Smooth muscle cell (in vitro differentiated cells): Measurements from ENCODE around the gene TGM3. TPM values are rescaled to one million over a fixed set of nuclear protein-coding genes. Genes with fewer than 3 reads are reported as not detected.

Experiments used
- DNase-seq: peaks from one replicate; lab custom pipeline; 2025; ENCODE audit not compliant: unreplicated experiment; lab: John Stamatoyannopoulos, UW
- H2AFZ ChIP-seq: fragments of 200-600 bp; sonication (generic); 2 replicates; pipeline ENCODE4 v1.6.0; 2016; ENCODE audit warnings: antibody characterized with exemption, low read depth, mild to moderate bottlenecking
- H3F3A ChIP-seq: fragments of 200-600 bp; sonication (generic); 2 replicates; pipeline ENCODE4 v1.6.0; 2017; ENCODE audit warnings: antibody characterized with exemption, low read depth
- H3K27ac ChIP-seq: fragments of 200-600 bp; sonication (generic); 2 replicates; pipeline ENCODE4 v1.5.1; 2016; ENCODE audit warnings: low read depth, mild to moderate bottlenecking
- H3K27me3 ChIP-seq: fragments of 200-600 bp; sonication (generic); 2 replicates; pipeline ENCODE4 v1.6.1; 2016; ENCODE audit warnings: low read depth, mild to moderate bottlenecking
- H3K36me3 ChIP-seq: fragments of 200-600 bp; sonication (generic); 2 replicates; pipeline ENCODE4 v1.5.1; 2016; ENCODE audit warnings: low read depth
- H3K4me1 ChIP-seq: fragments of 200-600 bp; sonication (generic); 2 replicates; pipeline ENCODE4 v1.5.1; 2016; ENCODE audit warnings: low read depth
- H3K4me2 ChIP-seq: fragments of 200-600 bp; sonication (generic); 2 replicates; pipeline ENCODE4 v1.6.0; 2016; ENCODE audit warnings: mild to moderate bottlenecking
- H3K4me3 ChIP-seq: fragments of 200-600 bp; sonication (generic); 2 replicates; pipeline ENCODE4 v1.5.1; 2016; ENCODE audit warnings: mild to moderate bottlenecking
- H3K79me2 ChIP-seq: fragments of 200-600 bp; sonication (generic); 2 replicates; pipeline ENCODE4 v1.6.0; 2016; ENCODE audit warnings: low read depth, mild to moderate bottlenecking
- H3K9ac ChIP-seq: fragments of 200-600 bp; sonication (generic); 2 replicates; pipeline ENCODE4 v1.6.0; 2016; ENCODE audit warnings: low read depth
- H3K9me3 ChIP-seq: fragments of 200-600 bp; sonication (generic); replicated peaks from 2 replicates; pipeline ENCODE4 v1.5.1; 2016; ENCODE audit warnings: low read depth
- H4K20me1 ChIP-seq: fragments of 200-600 bp; sonication (generic); 2 replicates; pipeline ENCODE4 v1.6.0; 2016; ENCODE audit warnings: low read depth
- CTCF ChIP-seq: fragments of 200-600 bp; sonication (generic); IDR thresholded peaks from 2 replicates; pipeline ENCODE4 v1.5.1; 2017; ENCODE audit warnings: borderline replicate concordance, mild to moderate bottlenecking, antibody characterized with exemption; ENCODE audit not compliant: insufficient read depth, poor library complexity, severe bottlenecking
- WGBS: methylation state at CpG from one replicate; pipeline ENCODE4 v1.1.7; 2016; ENCODE audit warnings: low lambda C conversion rate; 5-methylcytosine and 5-hydroxymethylcytosine counted together
- polyA plus RNA-seq: library from polyadenylated mRNA; unstranded; fragments of >200 nt; fragmentation: Nextera tagmentation; extraction: Ambion mirVana; gene quantifications from 2 replicates; pipeline ENCODE4 v1.2.1, GENCODE V29; 2016
- total RNA-seq: library from RNA; depleted of rRNA; stranded (reverse); fragments of >200 nt; gene quantifications from 2 replicates; pipeline ENCODE4 v1.2.3, GENCODE V29; 2014

The TGM3 gene
- total and polyA plus RNA-seq, 2 experiments from 2014 or later = 0.43 to 0.54 TPM

DNA sequence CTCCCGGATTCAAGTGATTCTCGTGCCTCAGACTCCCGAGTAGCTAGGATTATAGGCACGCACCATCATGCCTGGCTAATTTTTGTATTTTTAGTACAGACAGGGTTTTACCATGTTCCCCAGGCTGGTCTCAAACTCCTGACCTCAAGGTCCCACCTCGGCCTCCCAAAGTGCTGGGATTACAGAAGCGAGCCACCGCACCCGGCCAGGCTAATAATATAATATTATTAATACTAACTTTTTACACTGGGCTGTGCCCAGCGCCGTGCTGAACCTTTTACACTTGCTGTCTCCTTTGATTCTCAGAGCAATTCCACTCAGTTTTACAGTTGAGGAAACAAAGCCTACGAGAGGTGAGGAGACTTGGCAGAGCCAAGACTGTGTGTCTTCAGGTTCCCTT, 2.3 kb upstream of the TGM3 start:
- Histone ChIP-seq H4K20me1 (no peaks in the 10 kb centered on the region), H3K79me2 (no peaks in the 10 kb centered on the region), H3K4me3 (no peak overlapping the region), H3K27me3 (no peaks in the 10 kb centered on the region), H2AFZ (no peak overlapping the region), H3K36me3 (no peaks in the 10 kb centered on the region), H3F3A (no peaks in the 10 kb centered on the region), H3K4me2 (no peak overlapping the region), H3K9me3 (no peaks in the 10 kb centered on the region), H3K27ac (no peak overlapping the region), H3K9ac (no peak overlapping the region), H3K4me1 (peaks cover 17% of the 10 kb centered on the region)
- WGBS = 95% methylated on average over 11 of the region's 11 CpGs
- no peak for TF ChIP-seq CTCF
- DNase-seq = no peak

DNA sequence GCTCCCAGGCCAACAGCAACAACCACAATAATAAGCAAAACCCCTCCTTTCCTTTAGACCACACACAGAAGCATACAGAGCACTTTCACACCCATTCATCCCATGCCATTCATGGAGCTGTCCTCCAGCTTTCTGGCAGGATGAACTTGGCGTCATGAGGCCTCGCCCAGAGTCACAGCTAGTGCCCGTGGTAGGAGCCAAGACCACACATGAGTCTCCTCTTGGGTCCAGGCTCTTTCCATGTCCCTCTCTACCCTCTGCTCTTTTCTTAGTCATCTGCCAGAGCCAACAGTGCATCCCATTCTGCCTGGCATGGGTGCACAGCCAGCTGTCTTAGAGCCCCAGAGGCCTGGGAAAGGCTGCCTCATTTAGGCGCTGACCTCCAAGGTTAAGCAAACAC, 1.8 kb upstream of the TGM3 start:
- Histone ChIP-seq H2AFZ (no peak overlapping the region), H3K27ac (no peak overlapping the region), H3K4me3 (no peak overlapping the region), H3K4me2 (no peak overlapping the region), H3K27me3 (no peaks in the 10 kb centered on the region), H3K9ac (no peak overlapping the region), H3K4me1 (peaks cover 17% of the 10 kb centered on the region), H3K79me2 (no peaks in the 10 kb centered on the region), H4K20me1 (no peaks in the 10 kb centered on the region), H3K9me3 (no peaks in the 10 kb centered on the region), H3K36me3 (no peaks in the 10 kb centered on the region), H3F3A (no peaks in the 10 kb centered on the region)
- WGBS = 97% methylated on average over 4 of the region's 4 CpGs
- TF ChIP-seq CTCF = no peak
- DNase-seq = no peak

DNA sequence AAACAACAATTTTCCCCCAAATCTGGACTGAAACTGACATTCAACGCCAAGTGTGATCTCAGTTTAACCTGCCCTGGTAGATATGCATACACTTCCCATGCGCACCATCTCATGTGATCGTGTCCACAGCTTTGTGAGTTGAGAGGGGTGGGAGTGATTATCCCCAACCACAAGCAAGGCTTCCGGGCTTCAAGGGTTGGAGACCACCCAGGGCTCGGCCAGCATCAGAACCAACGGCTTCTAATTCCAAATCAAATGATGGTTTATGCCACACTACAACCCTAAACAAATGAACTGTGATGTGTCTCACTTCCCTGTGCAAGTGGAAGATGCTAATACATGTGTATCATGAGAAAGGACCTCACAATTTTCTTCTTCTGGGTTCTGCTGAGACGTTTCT, 515 bp upstream of the TGM3 start:
- H3K4me1 ChIP-seq = peaks cover 17% of the 10 kb centered on the region
- DNase-seq = no peak

More for the DNA sequence above, 515 bp upstream of the TGM3 start:
- Histone ChIP-seq H3K79me2 (no peaks in the 10 kb centered on the region), H4K20me1 (no peaks in the 10 kb centered on the region), H2AFZ (no peak overlapping the region), H3K36me3 (no peaks in the 10 kb centered on the region), H3K9me3 (no peaks in the 10 kb centered on the region), H3K4me3 (no peak overlapping the region), H3K27me3 (no peaks in the 10 kb centered on the region), H3K9ac (no peak overlapping the region), H3K27ac (no peak overlapping the region), H3K4me2 (no peak overlapping the region), H3F3A (no peaks in the 10 kb centered on the region)
- WGBS = 87% methylated on average over 7 of the region's 7 CpGs
- TF ChIP-seq CTCF = no peak
